WTC11 (cell line): ENCODE results near the gene CAVIN1.

Source experiments
- ATF2 ChIP-seq: sonication (generic); formaldehyde crosslinking; IDR thresholded peaks from 2 replicates; pipeline ENCODE4 v1.8.1; 2022; ENCODE audit warnings: low read depth, missing genetic modification reagents, borderline replicate concordance
- FOXK1 ChIP-seq: sonication (generic); formaldehyde crosslinking; IDR thresholded peaks from 2 replicates; pipeline ENCODE4 v1.8.0; 2022; ENCODE audit warnings: mild to moderate bottlenecking, moderate library complexity, missing genetic modification reagents
- FOXP1 ChIP-seq: sonication (generic); formaldehyde crosslinking; IDR thresholded peaks from 2 replicates; pipeline ENCODE4 v1.8.0; 2022; ENCODE audit warnings: missing genetic modification reagents, mild to moderate bottlenecking, moderate library complexity, borderline replicate concordance
- JUN ChIP-seq: sonication (generic); formaldehyde crosslinking; IDR thresholded peaks from 2 replicates; pipeline ENCODE4 v1.8.0; 2023; ENCODE audit warnings: mild to moderate bottlenecking, missing genetic modification reagents
- OVOL2 ChIP-seq: fragments of 250-450 bp; sonication (Bioruptor Pico); IDR thresholded peaks from 2 replicates; pipeline ENCODE4 v1.9.0; 2021; ENCODE audit warnings: mild to moderate bottlenecking, borderline replicate concordance
- SP1 ChIP-seq: sonication (generic); formaldehyde crosslinking; conservative IDR thresholded peaks from 2 replicates; pipeline ENCODE4 v1.8.1; 2022; ENCODE audit warnings: missing genetic modification reagents
- ZNF423 ChIP-seq: fragments of 250-450 bp; sonication (Bioruptor Pico); IDR thresholded peaks from 2 replicates; pipeline ENCODE4 v2.1.2; 2022; ENCODE audit warnings: mild to moderate bottlenecking, moderate library complexity
- TF ChIP-seq, protein P1 (sequence below): sonication (generic); formaldehyde crosslinking; IDR thresholded peaks from 2 replicates; pipeline ENCODE4 v1.8.0; 2022; ENCODE audit warnings: mild to moderate bottlenecking, missing genetic modification reagents
- TF ChIP-seq, protein P2 (sequence below): sonication (generic); formaldehyde crosslinking; IDR thresholded peaks from 2 replicates; pipeline ENCODE4 v1.8.1; 2023; ENCODE audit warnings: mild to moderate bottlenecking, moderate library complexity, missing genetic modification reagents
- TF ChIP-seq, protein P3 (sequence below): sonication (generic); formaldehyde crosslinking; conservative IDR thresholded peaks from 2 replicates; pipeline ENCODE4 v1.8.1; 2023; ENCODE audit warnings: mild to moderate bottlenecking, low read depth, missing genetic modification reagents, moderate library complexity
- TF ChIP-seq, protein P4 (sequence below): fragments of 200-600 bp; IDR thresholded peaks from 2 replicates; pipeline ENCODE4 v1.8.0; 2022; ENCODE audit warnings: antibody characterized with exemption

DNA sequence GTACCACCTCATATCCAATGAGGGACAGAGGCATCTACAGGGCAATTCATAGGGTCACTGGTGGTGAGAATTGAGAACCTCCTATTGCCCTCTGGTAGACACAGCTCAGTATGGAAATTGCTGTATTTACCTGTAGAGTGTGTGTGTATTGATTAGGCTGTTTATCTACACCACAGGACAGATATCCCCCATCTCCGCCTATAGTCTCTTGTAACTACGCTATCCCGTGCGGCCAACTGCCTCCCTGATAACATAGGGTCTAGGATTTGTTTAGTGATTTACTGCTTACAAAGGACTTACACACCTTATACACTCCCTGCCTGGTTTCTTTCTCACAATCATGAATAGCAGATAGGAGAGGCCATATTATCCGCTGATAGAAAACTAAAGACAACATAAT is 33.2 kb downstream of the CAVIN1 start:
- TF ChIP-seq, protein P1, sequence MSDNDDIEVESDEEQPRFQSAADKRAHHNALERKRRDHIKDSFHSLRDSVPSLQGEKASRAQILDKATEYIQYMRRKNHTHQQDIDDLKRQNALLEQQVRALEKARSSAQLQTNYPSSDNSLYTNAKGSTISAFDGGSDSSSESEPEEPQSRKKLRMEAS (CRISPR knock-in tag), result no peak
- 0 out of 2 replicates have a peak, but pooled peaks have one; percentile 49 for TF ChIP-seq OVOL2 (CRISPR knock-in tag)
- TF ChIP-seq FOXP1 (CRISPR knock-in tag), result no peak
- TF ChIP-seq, protein P2, sequence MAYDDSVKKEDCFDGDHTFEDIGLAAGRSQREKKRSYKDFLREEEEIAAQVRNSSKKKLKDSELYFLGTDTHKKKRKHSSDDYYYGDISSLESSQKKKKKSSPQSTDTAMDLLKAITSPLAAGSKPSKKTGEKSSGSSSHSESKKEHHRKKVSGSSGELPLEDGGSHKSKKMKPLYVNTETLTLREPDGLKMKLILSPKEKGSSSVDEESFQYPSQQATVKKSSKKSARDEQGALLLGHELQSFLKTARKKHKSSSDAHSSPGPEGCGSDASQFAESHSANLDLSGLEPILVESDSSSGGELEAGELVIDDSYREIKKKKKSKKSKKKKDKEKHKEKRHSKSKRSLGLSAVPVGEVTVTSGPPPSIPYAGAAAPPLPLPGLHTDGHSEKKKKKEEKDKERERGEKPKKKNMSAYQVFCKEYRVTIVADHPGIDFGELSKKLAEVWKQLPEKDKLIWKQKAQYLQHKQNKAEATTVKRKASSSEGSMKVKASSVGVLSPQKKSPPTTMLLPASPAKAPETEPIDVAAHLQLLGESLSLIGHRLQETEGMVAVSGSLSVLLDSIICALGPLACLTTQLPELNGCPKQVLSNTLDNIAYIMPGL, result no peak
- TF ChIP-seq, protein P3, sequence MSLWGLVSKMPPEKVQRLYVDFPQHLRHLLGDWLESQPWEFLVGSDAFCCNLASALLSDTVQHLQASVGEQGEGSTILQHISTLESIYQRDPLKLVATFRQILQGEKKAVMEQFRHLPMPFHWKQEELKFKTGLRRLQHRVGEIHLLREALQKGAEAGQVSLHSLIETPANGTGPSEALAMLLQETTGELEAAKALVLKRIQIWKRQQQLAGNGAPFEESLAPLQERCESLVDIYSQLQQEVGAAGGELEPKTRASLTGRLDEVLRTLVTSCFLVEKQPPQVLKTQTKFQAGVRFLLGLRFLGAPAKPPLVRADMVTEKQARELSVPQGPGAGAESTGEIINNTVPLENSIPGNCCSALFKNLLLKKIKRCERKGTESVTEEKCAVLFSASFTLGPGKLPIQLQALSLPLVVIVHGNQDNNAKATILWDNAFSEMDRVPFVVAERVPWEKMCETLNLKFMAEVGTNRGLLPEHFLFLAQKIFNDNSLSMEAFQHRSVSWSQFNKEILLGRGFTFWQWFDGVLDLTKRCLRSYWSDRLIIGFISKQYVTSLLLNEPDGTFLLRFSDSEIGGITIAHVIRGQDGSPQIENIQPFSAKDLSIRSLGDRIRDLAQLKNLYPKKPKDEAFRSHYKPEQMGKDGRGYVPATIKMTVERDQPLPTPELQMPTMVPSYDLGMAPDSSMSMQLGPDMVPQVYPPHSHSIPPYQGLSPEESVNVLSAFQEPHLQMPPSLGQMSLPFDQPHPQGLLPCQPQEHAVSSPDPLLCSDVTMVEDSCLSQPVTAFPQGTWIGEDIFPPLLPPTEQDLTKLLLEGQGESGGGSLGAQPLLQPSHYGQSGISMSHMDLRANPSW, result no peak
- no peak for TF ChIP-seq SP1
- no peak for TF ChIP-seq ZNF423
- no peak for TF ChIP-seq ATF2 (CRISPR knock-in tag)
- TF ChIP-seq FOXK1 (CRISPR knock-in tag), result no peak
- TF ChIP-seq, protein P4, sequence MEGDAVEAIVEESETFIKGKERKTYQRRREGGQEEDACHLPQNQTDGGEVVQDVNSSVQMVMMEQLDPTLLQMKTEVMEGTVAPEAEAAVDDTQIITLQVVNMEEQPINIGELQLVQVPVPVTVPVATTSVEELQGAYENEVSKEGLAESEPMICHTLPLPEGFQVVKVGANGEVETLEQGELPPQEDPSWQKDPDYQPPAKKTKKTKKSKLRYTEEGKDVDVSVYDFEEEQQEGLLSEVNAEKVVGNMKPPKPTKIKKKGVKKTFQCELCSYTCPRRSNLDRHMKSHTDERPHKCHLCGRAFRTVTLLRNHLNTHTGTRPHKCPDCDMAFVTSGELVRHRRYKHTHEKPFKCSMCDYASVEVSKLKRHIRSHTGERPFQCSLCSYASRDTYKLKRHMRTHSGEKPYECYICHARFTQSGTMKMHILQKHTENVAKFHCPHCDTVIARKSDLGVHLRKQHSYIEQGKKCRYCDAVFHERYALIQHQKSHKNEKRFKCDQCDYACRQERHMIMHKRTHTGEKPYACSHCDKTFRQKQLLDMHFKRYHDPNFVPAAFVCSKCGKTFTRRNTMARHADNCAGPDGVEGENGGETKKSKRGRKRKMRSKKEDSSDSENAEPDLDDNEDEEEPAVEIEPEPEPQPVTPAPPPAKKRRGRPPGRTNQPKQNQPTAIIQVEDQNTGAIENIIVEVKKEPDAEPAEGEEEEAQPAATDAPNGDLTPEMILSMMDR, result no peak
- no peak for TF ChIP-seq JUN (CRISPR knock-in tag)
